Effector memory CD8-positive, alpha-beta T cell (primary cell): ENCODE results near the gene FGF18.
A peak's percentile ranks its signal among the peaks of the same experiment; 100 is the strongest.
"Not testable (repeated sequence)": the region's sequence is repeated elsewhere in the genome, so short reads cannot be mapped to it uniquely, and the experiment has no call there.

Experiments used
- ATAC-seq: fragments of 150-1000 bp; cut with Tn5 transposase; replicated peaks from 2 replicates; pipeline ENCODE4 v1.10.0; 2021; ENCODE audit warnings: mild to moderate bottlenecking, moderate library complexity
- DNase-seq, 3 experiments: peaks; one replicate each; pipeline ENCODE4 v3.0.0; 2021
- H3K27ac Mint-ChIP-seq, 2 donors: one replicate each; pipeline ENCODE4 v1.8.0; 2022; ENCODE audit warnings: mild to moderate bottlenecking in 2 of 2, mixed read lengths in 2 of 2, moderate library complexity in 2 of 2
- H3K27me3 Mint-ChIP-seq, 2 donors: one replicate each; pipeline ENCODE4 v1.8.0; 2022; ENCODE audit warnings: mixed read lengths in 2 of 2
- H3K36me3 Mint-ChIP-seq: one replicate; pipeline ENCODE4 v1.8.0; 2022; ENCODE audit warnings: mild to moderate bottlenecking, moderate library complexity, mixed read lengths; ENCODE audit not compliant: insufficient read depth
- H3K4me1 Mint-ChIP-seq, 2 donors: one replicate each; pipeline ENCODE4 v1.8.0; 2022; ENCODE audit warnings: low read depth in 2 of 2, mixed read lengths in 2 of 2
- H3K4me3 Mint-ChIP-seq, 2 donors: one replicate each; pipeline ENCODE4 v1.8.0; 2022; ENCODE audit warnings: mild to moderate bottlenecking in 2 of 2, mixed read lengths in 2 of 2, moderate library complexity in 2 of 2
- H3K9me3 Mint-ChIP-seq, 2 donors: one replicate each; pipeline ENCODE4 v1.8.0; 2022; ENCODE audit warnings: mixed read lengths in 2 of 2

FGF18 gene

DNA sequence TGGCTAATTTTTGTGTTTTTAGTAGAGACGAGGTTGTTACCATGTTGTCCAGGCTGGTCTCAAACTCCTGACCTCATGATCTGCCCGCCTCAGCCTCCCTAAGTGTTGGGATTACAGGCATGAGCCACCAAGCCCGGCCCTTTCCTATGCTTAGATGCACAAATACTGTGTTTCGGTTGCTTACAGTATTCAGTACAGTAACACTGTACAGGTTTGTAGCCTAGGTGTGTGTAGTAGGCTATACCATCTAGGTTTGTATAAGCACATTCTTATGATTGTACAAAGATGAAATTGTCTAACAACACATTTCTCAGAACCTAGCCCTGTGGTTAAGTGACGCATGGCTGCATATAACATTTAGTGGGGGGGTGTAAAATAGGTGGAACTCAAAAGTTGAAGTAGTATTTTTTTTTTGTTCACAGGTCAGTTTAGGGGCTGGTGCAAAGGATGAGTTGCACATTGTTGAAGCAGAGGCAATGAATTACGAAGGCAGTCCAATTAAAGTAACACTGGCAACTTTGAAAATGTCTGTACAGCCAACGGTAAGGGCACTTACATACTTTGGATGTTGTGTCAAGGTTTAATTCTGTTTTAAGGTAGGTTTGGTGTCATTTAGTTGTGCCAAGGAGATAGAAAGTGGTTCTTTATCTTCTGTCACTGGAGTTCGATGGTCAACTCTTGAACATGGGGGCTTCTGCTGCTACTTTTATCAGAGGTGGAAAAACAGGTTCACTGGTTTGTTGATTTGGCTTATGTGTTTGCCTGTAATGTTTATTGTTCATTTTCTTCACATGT, 28.4 kb upstream of the FGF18 start:
- Mint-ChIP-seq H3K9me3 (peaks cover 0 to 1% of the 10 kb centered on the region in 2 donors), H3K27ac (peak overlapping the region; percentile 55 to 96), H3K36me3 (peaks cover 87% of the 10 kb centered on the region), H3K4me1 (peaks cover 59% of the 10 kb centered on the region in 2 donors), H3K27me3 (no peaks in the 10 kb centered on the region), H3K4me3 (peak overlapping the region; percentile 89 to 92)
- ATAC-seq (peak; percentile 5), DNase-seq (peak in 2 of 3 experiments; percentile 17 to 19)

DNA sequence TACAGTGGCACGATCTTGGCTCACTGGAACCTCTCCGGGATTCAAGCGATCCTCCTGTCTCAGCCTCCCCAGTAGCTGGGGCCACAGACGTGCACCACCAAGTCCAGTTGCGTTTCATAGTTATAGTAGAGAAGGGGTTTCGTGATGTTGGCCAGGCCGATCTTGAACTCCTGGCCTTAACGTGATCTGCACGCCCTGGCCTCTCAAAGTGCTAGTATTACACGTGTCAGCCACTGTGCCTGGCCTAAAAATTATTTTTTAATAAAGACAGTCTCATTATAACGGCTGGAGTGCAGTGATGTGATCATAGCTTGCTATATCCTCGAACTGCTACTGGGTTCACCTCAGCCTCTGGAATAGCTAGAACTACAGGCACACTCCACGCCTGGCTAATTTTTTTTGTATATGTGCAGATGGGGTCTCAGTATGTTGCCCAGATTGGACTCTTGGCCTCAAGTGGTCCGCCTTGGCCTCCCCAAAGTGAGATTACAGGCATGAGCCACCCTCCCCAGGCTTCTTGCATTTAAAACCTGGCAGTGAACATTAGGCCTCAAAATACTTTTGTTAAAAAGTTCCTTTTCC, 27.4 kb upstream of the FGF18 start:
- H3K27me3 Mint-ChIP-seq, result no peaks in the 10 kb centered on the region
- peaks cover 0 to 1% of the 10 kb centered on the region in 2 donors for H3K9me3 Mint-ChIP-seq
- no peak for DNase-seq
- H3K36me3 Mint-ChIP-seq, result peaks cover 93% of the 10 kb centered on the region
- ATAC-seq, result no peak
- peaks cover 59 to 62% of the 10 kb centered on the region in 2 donors for H3K4me1 Mint-ChIP-seq
- peak overlapping the region in 1 of 2 donors; percentile 92 for H3K4me3 Mint-ChIP-seq
- peak overlapping the region; percentile 30 to 55 for H3K27ac Mint-ChIP-seq

DNA sequence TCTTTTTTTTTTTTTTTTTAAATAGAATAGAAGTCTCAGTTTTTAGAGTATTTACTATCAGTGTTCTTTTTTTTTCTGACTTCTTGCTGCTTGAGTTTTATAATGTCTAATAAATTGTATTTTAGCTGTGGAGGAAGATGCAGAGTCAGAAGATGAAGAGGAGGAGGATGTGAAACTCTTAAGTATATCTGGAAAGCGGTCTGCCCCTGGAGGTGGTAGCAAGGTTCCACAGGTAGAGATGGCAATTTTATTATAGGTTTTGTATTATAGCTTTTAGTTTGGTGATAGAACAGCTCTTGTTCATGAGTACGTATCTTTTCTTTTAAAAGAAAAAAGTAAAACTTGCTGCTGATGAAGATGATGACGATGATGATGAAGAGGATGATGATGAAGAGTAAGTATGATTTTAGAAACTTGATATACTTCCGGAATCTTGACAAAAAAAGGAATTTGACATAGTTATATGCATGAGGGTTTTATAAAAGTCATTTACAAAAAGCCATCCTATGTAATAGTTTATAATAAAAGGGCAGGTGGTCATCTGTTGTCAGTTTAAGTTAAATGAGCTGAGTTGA, 26.8 kb upstream of the FGF18 start:
- Mint-ChIP-seq H3K9me3 (peaks cover 0 to 1% of the 10 kb centered on the region in 2 donors), H3K4me3 (peak overlapping the region in 1 of 2 donors; percentile 20), H3K4me1 (peaks cover 58% of the 10 kb centered on the region in 2 donors), H3K27me3 (no peaks in the 10 kb centered on the region), H3K36me3 (peaks cover 93% of the 10 kb centered on the region), H3K27ac (peak overlapping the region; percentile 30 to 55)
- DNase-seq (no peak), ATAC-seq (no peak)

DNA sequence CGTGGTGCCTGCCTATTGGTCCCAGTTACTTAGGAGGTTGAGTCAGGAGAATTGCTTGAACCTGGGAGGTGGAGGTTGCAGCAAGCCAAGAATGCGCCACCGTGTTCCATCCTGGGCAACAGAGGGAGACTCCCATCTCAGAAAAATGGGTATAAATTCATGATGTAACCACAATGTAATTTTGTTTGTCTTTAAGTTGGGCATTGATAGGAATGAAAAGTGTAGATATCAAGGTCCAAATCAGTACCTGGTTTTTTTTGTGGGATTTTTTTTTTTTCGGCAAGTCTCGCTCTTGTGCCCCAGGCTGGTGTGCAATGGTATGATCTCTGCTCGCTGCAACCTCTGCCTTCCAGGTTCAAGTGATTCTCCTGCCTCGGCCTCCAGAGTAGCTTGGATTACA, 24.4 kb upstream of the FGF18 start:
- no peaks in the 10 kb centered on the region for H3K27me3 Mint-ChIP-seq
- peaks cover 98% of the 10 kb centered on the region for H3K36me3 Mint-ChIP-seq
- ATAC-seq, result no peak
- DNase-seq, result no peak
- no peak overlapping the region for H3K4me3 Mint-ChIP-seq
- H3K4me1 Mint-ChIP-seq, result peaks cover 40 to 41% of the 10 kb centered on the region in 2 donors
- H3K27ac Mint-ChIP-seq, result peak overlapping the region in 1 of 2 donors; percentile 24
- H3K9me3 Mint-ChIP-seq, result no peaks in the 10 kb centered on the region

DNA sequence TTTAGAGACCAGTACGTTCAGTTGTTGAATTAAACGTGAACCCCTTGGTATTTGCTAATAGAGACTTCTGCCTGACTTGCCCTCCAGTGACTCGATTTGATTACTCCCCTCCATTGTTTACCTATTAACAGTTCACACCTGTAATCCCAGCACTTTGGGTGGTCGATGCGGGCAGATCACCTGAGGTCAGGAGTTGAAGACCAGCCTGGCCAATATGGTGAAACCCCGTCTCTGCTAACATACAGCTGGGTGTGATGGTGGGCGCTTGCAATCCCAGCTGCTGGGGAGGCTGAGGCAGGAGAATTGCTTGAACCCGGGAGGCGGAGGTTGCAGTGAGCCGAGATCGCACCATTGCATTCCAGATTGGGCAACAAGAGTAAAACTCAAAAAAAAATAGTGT, 22.9 kb upstream of the FGF18 start:
- not testable (repeated sequence) for H3K4me3 Mint-ChIP-seq, H3K9me3 Mint-ChIP-seq, H3K27me3 Mint-ChIP-seq, DNase-seq, ATAC-seq, H3K27ac Mint-ChIP-seq
- H3K36me3 Mint-ChIP-seq, result peaks cover 100% of the 10 kb centered on the region
- H3K4me1 Mint-ChIP-seq, result peaks cover 24 to 32% of the 10 kb centered on the region in 2 donors

DNA sequence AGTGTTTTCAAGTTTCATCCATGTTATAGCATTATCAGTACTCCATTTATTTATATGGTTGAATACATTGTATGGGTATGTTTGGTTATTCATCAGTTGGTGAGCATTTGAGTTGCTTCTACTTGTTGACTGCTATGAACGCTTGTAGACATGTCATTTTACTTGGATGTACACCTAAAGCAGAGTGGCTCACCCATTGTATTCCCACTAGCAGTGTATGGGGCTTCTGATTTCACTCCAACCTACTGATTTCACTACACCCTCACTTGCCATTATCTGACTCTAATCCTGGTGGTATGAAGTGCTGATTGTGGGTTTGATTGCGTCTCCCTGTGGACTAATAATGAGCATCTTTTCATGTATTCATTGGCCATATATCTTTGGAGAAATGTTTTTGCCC, 22.3 kb upstream of the FGF18 start:
- no peak for DNase-seq
- Mint-ChIP-seq H3K4me1 (peaks cover 22 to 32% of the 10 kb centered on the region in 2 donors), H3K36me3 (peaks cover 99% of the 10 kb centered on the region), H3K9me3 (no peaks in the 10 kb centered on the region), H3K27ac (no peak overlapping the region), H3K27me3 (no peaks in the 10 kb centered on the region), H3K4me3 (no peak overlapping the region)
- ATAC-seq, result no peak

- Mint-ChIP-seq H3K27ac (no peak overlapping the region), H3K9me3 (no peaks in the 10 kb centered on the region), H3K36me3 (peaks cover 96% of the 10 kb centered on the region), H3K27me3 (no peaks in the 10 kb centered on the region), H3K4me1 (peaks cover 18 to 30% of the 10 kb centered on the region in 2 donors), H3K4me3 (no peak overlapping the region)
- DNase-seq, result no peak
- no peak for ATAC-seq
Measured at GRCh38 chr5:171397599-171397998, 21.8 kb upstream of the FGF18 start.

- ATAC-seq, H3K4me3 Mint-ChIP-seq, H3K9me3 Mint-ChIP-seq, H3K27me3 Mint-ChIP-seq, DNase-seq: not testable (repeated sequence)
- peak overlapping the region; percentile 49 to 58 for H3K27ac Mint-ChIP-seq
- peaks cover 11 to 24% of the 10 kb centered on the region in 2 donors for H3K4me1 Mint-ChIP-seq
- peaks cover 88% of the 10 kb centered on the region for H3K36me3 Mint-ChIP-seq
Measured at GRCh38 chr5:171398660-171399059, 20.8 kb upstream of the FGF18 start.

DNA sequence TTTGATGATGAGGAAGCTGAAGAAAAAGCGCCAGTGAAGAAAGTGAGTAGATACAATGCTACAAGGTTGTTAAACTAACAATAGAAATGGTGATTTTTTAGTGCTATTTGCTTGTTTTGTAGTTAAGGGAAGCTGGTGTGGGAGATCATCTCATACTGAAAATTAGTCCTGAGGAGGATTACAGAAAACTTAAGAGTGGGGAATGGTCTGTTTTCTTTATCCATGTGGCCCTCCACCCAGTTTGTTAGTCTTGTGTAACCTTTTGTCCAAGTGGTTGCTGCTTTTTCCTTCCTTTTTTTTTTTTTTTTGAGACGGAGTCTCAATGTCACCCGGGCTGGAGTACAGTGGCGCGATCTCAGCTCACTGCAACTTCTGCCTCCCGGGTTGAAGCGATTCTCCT, 19.3 kb upstream of the FGF18 start:
- Mint-ChIP-seq H3K27ac (peak overlapping the region in 1 of 2 donors; percentile 17), H3K9me3 (no peaks in the 10 kb centered on the region), H3K4me3 (no peak overlapping the region), H3K27me3 (no peaks in the 10 kb centered on the region), H3K36me3 (peaks cover 82% of the 10 kb centered on the region), H3K4me1 (peaks cover 15 to 22% of the 10 kb centered on the region in 2 donors)
- no peak for DNase-seq
- ATAC-seq, result no peak

- Mint-ChIP-seq H3K4me3 (no peak overlapping the region), H3K27me3 (no peaks in the 10 kb centered on the region)
Measured at GRCh38 chr5:171401167-171401947, 18.1 kb upstream of the FGF18 start.

DNA sequence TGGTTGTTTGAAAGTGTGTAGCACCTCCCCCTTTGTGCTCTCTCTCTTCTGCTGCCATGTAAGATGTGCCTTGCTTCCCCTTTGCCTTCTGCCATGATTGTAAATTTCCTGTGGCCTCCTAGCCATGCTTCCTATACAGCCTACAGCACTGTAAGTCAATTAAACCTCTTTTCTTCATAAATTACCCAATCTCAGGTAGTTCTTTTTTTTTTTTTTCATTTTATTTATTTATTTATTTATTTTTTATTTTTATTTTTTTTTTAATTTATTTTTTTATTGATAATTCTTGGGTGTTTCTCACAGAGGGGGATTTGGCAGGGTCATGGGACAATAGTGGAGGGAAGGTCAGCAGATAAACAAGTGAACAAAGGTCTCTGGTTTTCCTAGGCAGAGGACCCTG, 16.7 kb upstream of the FGF18 start:
- H3K27ac Mint-ChIP-seq, H3K9me3 Mint-ChIP-seq, H3K4me3 Mint-ChIP-seq, DNase-seq, ATAC-seq, H3K27me3 Mint-ChIP-seq: not testable (repeated sequence)
- peaks cover 82% of the 10 kb centered on the region for H3K36me3 Mint-ChIP-seq
- peaks cover 18 to 24% of the 10 kb centered on the region in 2 donors for H3K4me1 Mint-ChIP-seq

More at GRCh38 chr5:171401167-171401947, 18.1 kb upstream of the FGF18 start:
- Mint-ChIP-seq H3K36me3 (peaks cover 82% of the 10 kb centered on the region), H3K9me3 (no peaks in the 10 kb centered on the region), H3K4me1 (peaks cover 20 to 24% of the 10 kb centered on the region in 2 donors), H3K27ac (peak overlapping the region; percentile 25 to 80)
- no peak for DNase-seq
- no peak for ATAC-seq

DNA sequence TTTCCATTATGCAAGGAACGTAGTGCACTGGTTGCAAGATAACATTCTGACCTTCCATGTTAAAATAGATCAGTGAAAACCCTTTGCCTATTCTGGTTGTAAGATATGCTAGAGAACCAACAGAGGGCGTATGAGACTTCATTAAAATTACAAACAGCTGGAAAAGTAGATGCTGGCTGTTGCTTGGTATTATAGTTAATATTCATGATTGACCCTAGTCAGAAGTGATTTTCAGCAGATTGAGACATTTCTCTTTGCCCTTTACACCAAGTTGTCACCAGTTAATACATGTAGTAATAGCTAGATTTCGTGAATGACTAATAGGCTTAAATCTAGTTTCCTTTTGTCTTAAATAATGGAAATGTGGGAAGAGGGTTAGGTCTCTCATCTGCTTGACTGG, 13.8 kb upstream of the FGF18 start:
- Mint-ChIP-seq H3K9me3 (no peaks in the 10 kb centered on the region), H3K4me1 (peaks cover 12 to 32% of the 10 kb centered on the region in 2 donors), H3K36me3 (peaks cover 82% of the 10 kb centered on the region), H3K27ac (peak overlapping the region; percentile 35 to 65), H3K27me3 (no peaks in the 10 kb centered on the region), H3K4me3 (no peak overlapping the region)
- ATAC-seq (no peak), DNase-seq (no peak)

DNA sequence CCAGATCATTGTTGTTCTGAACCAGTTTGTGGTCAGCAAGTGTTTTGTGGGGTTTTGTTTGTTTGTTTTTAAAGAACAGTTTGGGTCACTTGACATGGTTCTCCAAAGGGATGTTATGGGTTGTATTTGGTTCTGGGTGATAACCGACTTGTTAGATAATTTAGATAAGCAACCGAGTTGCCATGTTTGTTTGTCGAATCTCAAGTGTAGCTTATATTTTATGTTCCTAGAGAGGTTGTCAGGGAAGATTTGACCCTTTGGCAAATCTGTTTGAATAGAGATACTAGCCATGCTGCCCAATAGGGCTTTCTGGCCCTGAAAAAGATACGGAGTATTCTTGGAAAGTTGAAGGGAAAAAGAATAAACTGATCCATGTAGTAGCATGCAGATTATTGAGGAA, 12.2 kb upstream of the FGF18 start:
- Mint-ChIP-seq H3K36me3 (peaks cover 84% of the 10 kb centered on the region), H3K27ac (no peak overlapping the region), H3K9me3 (no peaks in the 10 kb centered on the region), H3K27me3 (no peaks in the 10 kb centered on the region), H3K4me3 (no peak overlapping the region), H3K4me1 (peaks cover 15 to 32% of the 10 kb centered on the region in 2 donors)
- DNase-seq (no peak), ATAC-seq (no peak)
